Neural cell (in vitro differentiated cells): ENCODE data around the gene PON3. TPM values are rescaled to one million over a fixed set of nuclear protein-coding genes. Genes with fewer than 3 reads are reported as not detected.
A peak's percentile ranks its signal among the peaks of the same experiment; 100 is the strongest.

Experiments used
- H2AFZ ChIP-seq: fragments of 200-600, 300-800 bp; sonication (generic), shearing (Covaris generic); 2 replicates; pipeline ENCODE4 v1.6.0; 2014; ENCODE audit warnings: low read depth, mild to moderate bottlenecking, antibody characterized with exemption, low read length, moderate library complexity
- H3F3A ChIP-seq: fragments of 200-600 bp; shearing (Covaris generic); 2 replicates; pipeline ENCODE4 v1.6.1; 2016; ENCODE audit warnings: mild to moderate bottlenecking, moderate library complexity, mixed read lengths, antibody characterized with exemption, low read length; ENCODE audit not compliant: insufficient read depth, poor library complexity, severe bottlenecking
- H3K27ac ChIP-seq: fragments of 200-600, 300-800 bp; sonication (generic), shearing (Covaris generic); 2 replicates; pipeline ENCODE4 v1.5.1; 2014; ENCODE audit warnings: mild to moderate bottlenecking, low read length, moderate library complexity
- H3K27me3 ChIP-seq: fragments of 300-800, 200-600 bp; sonication (generic), shearing (Covaris generic); 2 replicates; pipeline ENCODE4 v1.6.0; 2014; ENCODE audit warnings: mild to moderate bottlenecking, low read depth, low read length, moderate library complexity; ENCODE audit not compliant: insufficient read depth
- H3K36me3 ChIP-seq: fragments of 300-800, 200-600 bp; sonication (generic), shearing (Covaris generic); 2 replicates; pipeline ENCODE4 v1.5.1; 2014; ENCODE audit warnings: mild to moderate bottlenecking, antibody characterized with exemption, low read length, moderate library complexity; ENCODE audit not compliant: insufficient read depth
- H3K4me2 ChIP-seq: fragments of 300-800, 200-600 bp; sonication (generic), shearing (Covaris generic); 2 replicates; pipeline ENCODE4 v1.6.0; 2014; ENCODE audit warnings: mild to moderate bottlenecking, low read length
- H3K4me3 ChIP-seq: fragments of 300-800, 200-600 bp; sonication (generic), shearing (Covaris generic); 2 replicates; pipeline ENCODE4 v1.5.1; 2014; ENCODE audit warnings: mild to moderate bottlenecking, low read length, moderate library complexity
- H3K79me2 ChIP-seq: fragments of 200-600 bp; shearing (Covaris generic); replicated peaks from 2 replicates; pipeline ENCODE4 v1.6.0; 2014; ENCODE audit warnings: mild to moderate bottlenecking, low read length, moderate library complexity; ENCODE audit not compliant: insufficient read depth
- H3K9ac ChIP-seq: fragments of 300-800, 200-600 bp; sonication (generic), shearing (Covaris generic); 2 replicates; pipeline ENCODE4 v1.6.1; 2016; ENCODE audit warnings: mild to moderate bottlenecking, low read length, mixed read lengths
- H3K9me2 ChIP-seq: fragments of 200-600 bp; shearing (Covaris generic); 2 replicates; pipeline ENCODE4 v1.6.1; 2016; ENCODE audit warnings: mild to moderate bottlenecking, low read length, mixed read lengths; ENCODE audit not compliant: insufficient read depth
- H3K9me3 ChIP-seq: fragments of 200-600, 300-800 bp; sonication (generic), shearing (Covaris generic); 2 replicates; pipeline ENCODE4 v1.6.1; 2016; ENCODE audit warnings: mild to moderate bottlenecking, mixed run types, low read length, moderate library complexity, mixed read lengths
- H4K20me1 ChIP-seq: fragments of 200-600 bp; shearing (Covaris generic); 2 replicates; pipeline ENCODE4 v1.6.1; 2016; ENCODE audit warnings: mild to moderate bottlenecking, mixed run types; ENCODE audit not compliant: insufficient read depth
- EP300 ChIP-seq: fragments of 450-650 bp; conservative IDR thresholded peaks from 2 replicates; pipeline ENCODE4 v1.6.1; 2014; ENCODE audit warnings: antibody characterized with exemption, mild to moderate bottlenecking, moderate library complexity; ENCODE audit not compliant: poor library complexity, severe bottlenecking
- EZH2 ChIP-seq: fragments of 200-600, 300-800 bp; shearing (Covaris generic), sonication (generic); IDR thresholded peaks from 2 replicates; pipeline ENCODE4 v1.6.1; 2014; ENCODE audit warnings: antibody characterized with exemption, low read length, borderline replicate concordance, mild to moderate bottlenecking; ENCODE audit not compliant: insufficient read depth, poor library complexity, severe bottlenecking
- MXI1 ChIP-seq: fragments of 450-650 bp; conservative IDR thresholded peaks from 2 replicates; pipeline ENCODE4 v1.6.1; 2014; ENCODE audit warnings: antibody characterized with exemption, mild to moderate bottlenecking; ENCODE audit not compliant: poor library complexity, severe bottlenecking
- POLR2AphosphoS5 ChIP-seq: IDR thresholded peaks from 2 replicates; pipeline ENCODE4 v1.6.1; 2012
- RAD21 ChIP-seq: fragments of 450-650 bp; conservative IDR thresholded peaks from 2 replicates; pipeline ENCODE4 v1.6.1; 2014; ENCODE audit warnings: antibody characterized with exemption, mild to moderate bottlenecking, moderate library complexity
- SMC3 ChIP-seq: fragments of 450-650 bp; conservative IDR thresholded peaks from 2 replicates; pipeline ENCODE4 v1.6.1; 2014; ENCODE audit warnings: antibody characterized with exemption, mild to moderate bottlenecking, moderate library complexity; ENCODE audit not compliant: poor library complexity
- TAF1 ChIP-seq: IDR thresholded peaks from 2 replicates; pipeline ENCODE4 v1.6.1; 2012; ENCODE audit warnings: low read depth
- polyA plus RNA-seq: library from polyadenylated mRNA; depleted of rRNA; stranded (reverse); fragments of >200 nt; gene quantifications from 2 replicates; pipeline ENCODE4 v1.2.3, GENCODE V29; 2014
- TF ChIP-seq, protein P1 (sequence below): fragments of 450-650 bp; IDR thresholded peaks from 2 replicates; pipeline ENCODE4 v1.5.1; 2014; ENCODE audit warnings: antibody characterized with exemption, mild to moderate bottlenecking, moderate library complexity; ENCODE audit not compliant: poor library complexity, severe bottlenecking
- TF ChIP-seq, protein P2 (sequence below): IDR thresholded peaks from 2 replicates; pipeline ENCODE4 v1.6.1; 2012; ENCODE audit warnings: borderline replicate concordance

Gene PON3
- polyA plus RNA-seq, 1 donor from 2014 or later: not detected

DNA sequence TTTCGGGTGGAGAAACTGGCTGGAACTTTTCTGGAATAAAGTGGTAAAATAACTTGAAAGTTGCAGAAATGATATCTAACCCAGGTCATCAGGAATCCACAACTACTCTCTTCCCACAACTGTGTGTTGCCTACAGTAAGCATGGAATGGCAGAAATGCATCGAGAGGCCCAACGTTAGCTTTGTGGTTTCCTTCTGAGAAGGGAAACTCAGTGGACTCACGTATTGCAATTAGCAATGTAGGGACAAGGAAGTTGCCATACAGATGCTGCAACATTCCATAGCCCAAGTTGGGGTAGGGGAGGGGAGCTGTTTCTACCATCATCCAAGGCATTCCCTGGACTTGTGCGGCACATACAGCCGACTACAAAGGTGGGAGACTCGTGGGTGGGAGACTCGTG, 73.8 kb downstream of the PON3 start:
- Histone ChIP-seq H3F3A (no peaks in the 10 kb centered on the region), H3K27me3 (no peaks in the 10 kb centered on the region), H2AFZ (no peak overlapping the region), H3K9ac (peak overlapping the region; percentile 15), H3K9me3 (no peaks in the 10 kb centered on the region), H3K4me2 (no peak overlapping the region), H3K79me2 (no peaks in the 10 kb centered on the region), H4K20me1 (no peaks in the 10 kb centered on the region), H3K9me2 (no peaks in the 10 kb centered on the region), H3K36me3 (no peaks in the 10 kb centered on the region), H3K4me3 (peak overlapping the region; percentile 17), H3K27ac (peak overlapping the region; percentile 86)
- TF ChIP-seq, protein P1, sequence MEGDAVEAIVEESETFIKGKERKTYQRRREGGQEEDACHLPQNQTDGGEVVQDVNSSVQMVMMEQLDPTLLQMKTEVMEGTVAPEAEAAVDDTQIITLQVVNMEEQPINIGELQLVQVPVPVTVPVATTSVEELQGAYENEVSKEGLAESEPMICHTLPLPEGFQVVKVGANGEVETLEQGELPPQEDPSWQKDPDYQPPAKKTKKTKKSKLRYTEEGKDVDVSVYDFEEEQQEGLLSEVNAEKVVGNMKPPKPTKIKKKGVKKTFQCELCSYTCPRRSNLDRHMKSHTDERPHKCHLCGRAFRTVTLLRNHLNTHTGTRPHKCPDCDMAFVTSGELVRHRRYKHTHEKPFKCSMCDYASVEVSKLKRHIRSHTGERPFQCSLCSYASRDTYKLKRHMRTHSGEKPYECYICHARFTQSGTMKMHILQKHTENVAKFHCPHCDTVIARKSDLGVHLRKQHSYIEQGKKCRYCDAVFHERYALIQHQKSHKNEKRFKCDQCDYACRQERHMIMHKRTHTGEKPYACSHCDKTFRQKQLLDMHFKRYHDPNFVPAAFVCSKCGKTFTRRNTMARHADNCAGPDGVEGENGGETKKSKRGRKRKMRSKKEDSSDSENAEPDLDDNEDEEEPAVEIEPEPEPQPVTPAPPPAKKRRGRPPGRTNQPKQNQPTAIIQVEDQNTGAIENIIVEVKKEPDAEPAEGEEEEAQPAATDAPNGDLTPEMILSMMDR: no peak
- TF ChIP-seq EZH2 (no peak), POLR2AphosphoS5 (no peak), SMC3 (no peak), EP300 (no peak), TAF1 (no peak), RAD21 (no peak), MXI1 (no peak)
- TF ChIP-seq, protein P2, sequence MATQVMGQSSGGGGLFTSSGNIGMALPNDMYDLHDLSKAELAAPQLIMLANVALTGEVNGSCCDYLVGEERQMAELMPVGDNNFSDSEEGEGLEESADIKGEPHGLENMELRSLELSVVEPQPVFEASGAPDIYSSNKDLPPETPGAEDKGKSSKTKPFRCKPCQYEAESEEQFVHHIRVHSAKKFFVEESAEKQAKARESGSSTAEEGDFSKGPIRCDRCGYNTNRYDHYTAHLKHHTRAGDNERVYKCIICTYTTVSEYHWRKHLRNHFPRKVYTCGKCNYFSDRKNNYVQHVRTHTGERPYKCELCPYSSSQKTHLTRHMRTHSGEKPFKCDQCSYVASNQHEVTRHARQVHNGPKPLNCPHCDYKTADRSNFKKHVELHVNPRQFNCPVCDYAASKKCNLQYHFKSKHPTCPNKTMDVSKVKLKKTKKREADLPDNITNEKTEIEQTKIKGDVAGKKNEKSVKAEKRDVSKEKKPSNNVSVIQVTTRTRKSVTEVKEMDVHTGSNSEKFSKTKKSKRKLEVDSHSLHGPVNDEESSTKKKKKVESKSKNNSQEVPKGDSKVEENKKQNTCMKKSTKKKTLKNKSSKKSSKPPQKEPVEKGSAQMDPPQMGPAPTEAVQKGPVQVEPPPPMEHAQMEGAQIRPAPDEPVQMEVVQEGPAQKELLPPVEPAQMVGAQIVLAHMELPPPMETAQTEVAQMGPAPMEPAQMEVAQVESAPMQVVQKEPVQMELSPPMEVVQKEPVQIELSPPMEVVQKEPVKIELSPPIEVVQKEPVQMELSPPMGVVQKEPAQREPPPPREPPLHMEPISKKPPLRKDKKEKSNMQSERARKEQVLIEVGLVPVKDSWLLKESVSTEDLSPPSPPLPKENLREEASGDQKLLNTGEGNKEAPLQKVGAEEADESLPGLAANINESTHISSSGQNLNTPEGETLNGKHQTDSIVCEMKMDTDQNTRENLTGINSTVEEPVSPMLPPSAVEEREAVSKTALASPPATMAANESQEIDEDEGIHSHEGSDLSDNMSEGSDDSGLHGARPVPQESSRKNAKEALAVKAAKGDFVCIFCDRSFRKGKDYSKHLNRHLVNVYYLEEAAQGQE: no peak

DNA sequence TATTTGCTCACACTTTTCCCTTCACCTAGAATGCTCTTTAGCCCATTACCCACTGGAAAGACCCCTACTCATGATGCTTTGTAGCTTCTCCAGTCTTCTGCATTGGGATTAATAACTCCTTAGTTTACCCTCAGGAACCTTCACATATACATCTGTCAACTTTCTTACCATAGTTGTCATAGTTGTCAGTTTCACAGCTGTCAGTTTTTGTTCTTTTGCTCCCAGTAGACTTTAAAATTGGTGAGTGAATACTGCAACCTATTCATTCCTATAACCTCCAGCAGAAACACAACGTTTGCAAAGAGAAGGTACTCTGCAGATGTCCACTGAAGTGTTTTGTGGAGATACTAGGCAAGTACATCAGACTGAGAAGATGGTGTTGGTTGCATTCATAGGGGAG, 74.5 kb downstream of the PON3 start:
- H3K27ac ChIP-seq: peak overlapping the region; percentile 86
- H3K36me3 ChIP-seq: no peaks in the 10 kb centered on the region
- H3K4me3 ChIP-seq: no peak overlapping the region
- H4K20me1 ChIP-seq: no peaks in the 10 kb centered on the region
- H2AFZ ChIP-seq: no peak overlapping the region
- H3F3A ChIP-seq: no peaks in the 10 kb centered on the region
- no peaks in the 10 kb centered on the region for H3K27me3 ChIP-seq
- TF ChIP-seq EZH2 (no peak), POLR2AphosphoS5 (peak; percentile 85), EP300 (peak; percentile 98)
- TF ChIP-seq, protein P1: no peak
- no peak overlapping the region for H3K4me2 ChIP-seq
- H3K9ac ChIP-seq: peak overlapping the region; percentile 33
- H3K9me2 ChIP-seq: no peaks in the 10 kb centered on the region
- no peaks in the 10 kb centered on the region for H3K79me2 ChIP-seq
- no peaks in the 10 kb centered on the region for H3K9me3 ChIP-seq
